ENCODE measurements around the gene ELK4.
A peak's percentile ranks its signal among the peaks of the same experiment; 100 is the strongest.

ELK4 gene

DNA sequence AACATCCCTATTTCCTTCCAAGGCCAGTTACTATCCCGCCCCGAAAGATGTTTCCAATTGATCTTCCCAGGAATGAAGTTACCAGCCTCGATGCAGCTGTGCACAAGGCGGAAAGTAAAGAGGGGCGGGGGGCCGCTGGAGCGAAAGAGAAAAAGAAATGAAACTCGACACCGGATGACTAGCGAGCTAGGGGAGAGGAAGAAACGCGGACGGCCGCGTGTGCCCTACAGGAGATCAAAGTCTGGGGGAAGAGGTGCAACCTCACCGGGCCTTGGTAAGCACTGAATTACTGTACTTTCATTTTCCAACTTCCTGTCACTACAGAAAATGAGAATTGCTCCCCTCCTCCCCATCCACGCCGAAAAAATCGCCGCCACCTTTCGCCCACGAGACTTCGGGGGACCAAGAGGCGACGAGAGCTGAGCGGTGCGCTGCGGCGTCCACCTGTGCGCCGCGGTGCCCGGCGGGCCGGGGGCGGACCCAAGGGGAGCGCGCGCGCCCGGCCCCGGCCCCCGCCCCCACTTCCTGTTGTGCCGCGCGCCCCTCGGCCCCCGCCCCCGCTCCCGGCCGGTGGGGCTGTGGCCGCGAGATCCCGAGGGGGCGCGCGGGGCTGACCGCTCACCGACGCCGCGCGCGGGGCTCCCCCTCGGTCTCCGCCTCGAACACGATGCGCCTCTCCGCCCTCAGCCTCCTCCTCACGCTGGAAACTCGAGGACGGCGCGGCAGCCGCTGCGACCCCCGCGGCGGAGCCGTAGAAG is 622 bp downstream of the ELK4 start:
- TF ChIP-seq, protein P1, sequence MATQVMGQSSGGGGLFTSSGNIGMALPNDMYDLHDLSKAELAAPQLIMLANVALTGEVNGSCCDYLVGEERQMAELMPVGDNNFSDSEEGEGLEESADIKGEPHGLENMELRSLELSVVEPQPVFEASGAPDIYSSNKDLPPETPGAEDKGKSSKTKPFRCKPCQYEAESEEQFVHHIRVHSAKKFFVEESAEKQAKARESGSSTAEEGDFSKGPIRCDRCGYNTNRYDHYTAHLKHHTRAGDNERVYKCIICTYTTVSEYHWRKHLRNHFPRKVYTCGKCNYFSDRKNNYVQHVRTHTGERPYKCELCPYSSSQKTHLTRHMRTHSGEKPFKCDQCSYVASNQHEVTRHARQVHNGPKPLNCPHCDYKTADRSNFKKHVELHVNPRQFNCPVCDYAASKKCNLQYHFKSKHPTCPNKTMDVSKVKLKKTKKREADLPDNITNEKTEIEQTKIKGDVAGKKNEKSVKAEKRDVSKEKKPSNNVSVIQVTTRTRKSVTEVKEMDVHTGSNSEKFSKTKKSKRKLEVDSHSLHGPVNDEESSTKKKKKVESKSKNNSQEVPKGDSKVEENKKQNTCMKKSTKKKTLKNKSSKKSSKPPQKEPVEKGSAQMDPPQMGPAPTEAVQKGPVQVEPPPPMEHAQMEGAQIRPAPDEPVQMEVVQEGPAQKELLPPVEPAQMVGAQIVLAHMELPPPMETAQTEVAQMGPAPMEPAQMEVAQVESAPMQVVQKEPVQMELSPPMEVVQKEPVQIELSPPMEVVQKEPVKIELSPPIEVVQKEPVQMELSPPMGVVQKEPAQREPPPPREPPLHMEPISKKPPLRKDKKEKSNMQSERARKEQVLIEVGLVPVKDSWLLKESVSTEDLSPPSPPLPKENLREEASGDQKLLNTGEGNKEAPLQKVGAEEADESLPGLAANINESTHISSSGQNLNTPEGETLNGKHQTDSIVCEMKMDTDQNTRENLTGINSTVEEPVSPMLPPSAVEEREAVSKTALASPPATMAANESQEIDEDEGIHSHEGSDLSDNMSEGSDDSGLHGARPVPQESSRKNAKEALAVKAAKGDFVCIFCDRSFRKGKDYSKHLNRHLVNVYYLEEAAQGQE (IDR thresholded peaks at IDR 0.05; ENCODE audit: insufficient read depth in 1 of 2, low read depth in 2 of 2, low read length in 2 of 2), result no peak
- TF ChIP-seq SIN3A (IDR thresholded peaks at IDR 0.05; ENCODE audit: borderline replicate concordance, insufficient read depth, low read length) (0 out of 2 replicates have a peak, but pooled peaks have one; percentile 31), TAF1 (IDR thresholded peaks at IDR 0.05; ENCODE audit: borderline replicate concordance, insufficient read depth, low read length) (peak; percentile 54; the same call in 1 of the 2 replicates), POLR2AphosphoS5 (IDR thresholded peaks at IDR 0.05; ENCODE audit: low read depth, low read length) (peak; percentile 70), FOXP2 (optimal IDR thresholded peaks at IDR 0.05; ENCODE audit: borderline replicate concordance, extremely low read depth, extremely low read length, insufficient read depth) (no peak)

DNA sequence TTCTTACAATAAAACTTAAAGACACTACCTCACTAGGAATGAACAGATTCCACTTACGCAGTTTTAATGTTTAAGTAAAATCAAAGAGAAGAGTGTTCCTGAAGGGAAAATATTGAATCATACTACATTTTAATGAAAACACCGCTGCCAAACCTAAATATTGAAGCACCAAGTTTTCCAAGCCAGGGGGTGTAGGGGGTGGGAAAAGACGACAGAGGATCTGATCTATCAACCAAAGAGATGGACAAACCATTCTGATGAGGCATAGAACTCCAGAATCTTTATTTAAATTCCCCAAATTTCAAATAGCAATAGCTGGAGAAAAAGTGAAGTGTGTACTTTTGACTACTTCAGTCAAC is 1.2 kb downstream of the ELK4 start:
- no peak for TF ChIP-seq TAF1 (IDR thresholded peaks at IDR 0.05; ENCODE audit: borderline replicate concordance, insufficient read depth, low read length)
- no peak for TF ChIP-seq POLR2AphosphoS5 (IDR thresholded peaks at IDR 0.05; ENCODE audit: low read depth, low read length)
- no peak for TF ChIP-seq SIN3A (IDR thresholded peaks at IDR 0.05; ENCODE audit: borderline replicate concordance, insufficient read depth, low read length)
- no peak for TF ChIP-seq FOXP2 (optimal IDR thresholded peaks at IDR 0.05; ENCODE audit: borderline replicate concordance, extremely low read depth, extremely low read length, insufficient read depth)
- TF ChIP-seq, protein P1 (IDR thresholded peaks at IDR 0.05; ENCODE audit: insufficient read depth in 1 of 2, low read depth in 2 of 2, low read length in 2 of 2), result no peak

DNA sequence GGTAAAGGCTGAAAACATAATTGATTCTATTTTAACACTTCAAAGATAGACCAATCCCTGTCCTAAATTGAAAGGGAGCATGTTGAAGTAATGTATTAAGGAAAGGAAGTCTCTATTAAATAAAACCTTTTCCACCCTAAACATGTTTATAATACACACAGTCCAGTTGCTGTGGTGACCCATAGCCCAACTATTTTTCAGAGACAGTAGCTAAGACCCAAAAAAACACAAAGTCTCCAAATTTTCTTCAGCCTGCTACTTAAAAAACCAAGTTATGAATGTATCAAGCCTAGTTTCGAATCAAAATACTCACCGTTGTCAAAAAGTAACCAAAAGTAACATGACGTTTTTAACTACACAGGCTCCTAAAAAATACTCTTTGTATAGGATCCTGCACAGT is 1.6 kb downstream of the ELK4 start:
- TF ChIP-seq TAF1 (IDR thresholded peaks at IDR 0.05; ENCODE audit: borderline replicate concordance, insufficient read depth, low read length) (no peak), FOXP2 (optimal IDR thresholded peaks at IDR 0.05; ENCODE audit: borderline replicate concordance, extremely low read depth, extremely low read length, insufficient read depth) (no peak), SIN3A (IDR thresholded peaks at IDR 0.05; ENCODE audit: borderline replicate concordance, insufficient read depth, low read length) (no peak), POLR2AphosphoS5 (IDR thresholded peaks at IDR 0.05; ENCODE audit: low read depth, low read length) (no peak)
- TF ChIP-seq, protein P1 (IDR thresholded peaks at IDR 0.05; ENCODE audit: insufficient read depth in 1 of 2, low read depth in 2 of 2, low read length in 2 of 2), result no peak

DNA sequence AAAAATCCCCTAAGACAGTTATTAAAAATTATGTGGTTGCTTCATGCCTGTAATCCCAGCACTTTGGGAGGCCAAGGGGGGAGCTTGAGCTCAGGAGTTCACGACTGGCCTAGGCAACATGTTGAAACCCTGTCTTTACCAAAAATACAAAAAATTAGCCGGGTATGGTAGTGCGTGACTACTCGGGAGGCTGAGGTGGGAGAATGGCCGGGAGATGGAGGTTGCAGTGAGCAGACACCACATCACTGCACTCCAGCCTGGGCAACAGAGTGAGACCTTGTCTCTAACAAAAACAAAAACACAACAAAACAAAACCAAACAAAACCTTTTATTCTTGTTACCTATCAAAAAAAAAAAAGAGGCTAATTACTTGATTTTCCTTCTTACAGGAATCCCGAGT is 2.1 kb downstream of the ELK4 start:
- no peak for TF ChIP-seq POLR2AphosphoS5 (IDR thresholded peaks at IDR 0.05; ENCODE audit: low read depth, low read length)
- no peak for TF ChIP-seq FOXP2 (optimal IDR thresholded peaks at IDR 0.05; ENCODE audit: borderline replicate concordance, extremely low read depth, extremely low read length, insufficient read depth)
- no peak for TF ChIP-seq TAF1 (IDR thresholded peaks at IDR 0.05; ENCODE audit: borderline replicate concordance, insufficient read depth, low read length)
- no peak for TF ChIP-seq SIN3A (IDR thresholded peaks at IDR 0.05; ENCODE audit: borderline replicate concordance, insufficient read depth, low read length)
- TF ChIP-seq, protein P1 (IDR thresholded peaks at IDR 0.05; ENCODE audit: insufficient read depth in 1 of 2, low read depth in 2 of 2, low read length in 2 of 2), result no peak
